HFF-Myc (cell line): ENCODE results near the gene TCF15.

Experiments
- DNase-seq: peaks from one replicate; pipeline ENCODE4 v3.0.0-alpha.2; 2011; ENCODE audit warnings: low read depth; ENCODE audit errors: extremely low read depth
- H3K4me3 ChIP-seq: replicated peaks from 2 replicates; pipeline ENCODE4 v1.5.1; 2011; ENCODE audit warnings: low read depth, mild to moderate bottlenecking, control low read depth, low read length
- TF ChIP-seq, protein P1 (sequence below): IDR thresholded peaks from 2 replicates; pipeline ENCODE4 v1.5.1; 2012; ENCODE audit warnings: mild to moderate bottlenecking, low read depth, low read length, control low read depth; ENCODE audit errors: missing control alignments

TCF15 gene

DNA sequence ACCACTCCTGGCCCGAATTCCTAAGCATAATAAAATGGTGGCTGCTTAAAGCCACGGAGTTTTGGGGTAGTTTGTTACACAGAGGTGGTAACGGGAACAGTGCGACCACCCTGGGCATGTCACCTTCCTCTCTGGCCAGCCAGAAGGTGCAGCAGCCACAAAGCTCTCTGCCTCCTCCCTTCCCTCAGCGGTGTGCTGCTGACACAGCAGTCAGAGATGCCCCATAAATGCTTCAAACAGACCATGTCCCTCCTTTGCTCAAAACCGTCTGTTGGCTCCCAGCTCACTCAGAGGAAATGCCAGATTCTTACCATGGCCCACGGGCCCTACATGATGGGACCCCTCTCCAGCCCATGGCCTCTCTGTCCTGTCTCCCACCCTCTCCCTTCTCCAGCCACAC, 12.1 kb upstream of the TCF15 start:
- H3K4me3 ChIP-seq, result no peak overlapping the region
- no peak for DNase-seq
- TF ChIP-seq, protein P1, sequence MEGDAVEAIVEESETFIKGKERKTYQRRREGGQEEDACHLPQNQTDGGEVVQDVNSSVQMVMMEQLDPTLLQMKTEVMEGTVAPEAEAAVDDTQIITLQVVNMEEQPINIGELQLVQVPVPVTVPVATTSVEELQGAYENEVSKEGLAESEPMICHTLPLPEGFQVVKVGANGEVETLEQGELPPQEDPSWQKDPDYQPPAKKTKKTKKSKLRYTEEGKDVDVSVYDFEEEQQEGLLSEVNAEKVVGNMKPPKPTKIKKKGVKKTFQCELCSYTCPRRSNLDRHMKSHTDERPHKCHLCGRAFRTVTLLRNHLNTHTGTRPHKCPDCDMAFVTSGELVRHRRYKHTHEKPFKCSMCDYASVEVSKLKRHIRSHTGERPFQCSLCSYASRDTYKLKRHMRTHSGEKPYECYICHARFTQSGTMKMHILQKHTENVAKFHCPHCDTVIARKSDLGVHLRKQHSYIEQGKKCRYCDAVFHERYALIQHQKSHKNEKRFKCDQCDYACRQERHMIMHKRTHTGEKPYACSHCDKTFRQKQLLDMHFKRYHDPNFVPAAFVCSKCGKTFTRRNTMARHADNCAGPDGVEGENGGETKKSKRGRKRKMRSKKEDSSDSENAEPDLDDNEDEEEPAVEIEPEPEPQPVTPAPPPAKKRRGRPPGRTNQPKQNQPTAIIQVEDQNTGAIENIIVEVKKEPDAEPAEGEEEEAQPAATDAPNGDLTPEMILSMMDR, result no peak

DNA sequence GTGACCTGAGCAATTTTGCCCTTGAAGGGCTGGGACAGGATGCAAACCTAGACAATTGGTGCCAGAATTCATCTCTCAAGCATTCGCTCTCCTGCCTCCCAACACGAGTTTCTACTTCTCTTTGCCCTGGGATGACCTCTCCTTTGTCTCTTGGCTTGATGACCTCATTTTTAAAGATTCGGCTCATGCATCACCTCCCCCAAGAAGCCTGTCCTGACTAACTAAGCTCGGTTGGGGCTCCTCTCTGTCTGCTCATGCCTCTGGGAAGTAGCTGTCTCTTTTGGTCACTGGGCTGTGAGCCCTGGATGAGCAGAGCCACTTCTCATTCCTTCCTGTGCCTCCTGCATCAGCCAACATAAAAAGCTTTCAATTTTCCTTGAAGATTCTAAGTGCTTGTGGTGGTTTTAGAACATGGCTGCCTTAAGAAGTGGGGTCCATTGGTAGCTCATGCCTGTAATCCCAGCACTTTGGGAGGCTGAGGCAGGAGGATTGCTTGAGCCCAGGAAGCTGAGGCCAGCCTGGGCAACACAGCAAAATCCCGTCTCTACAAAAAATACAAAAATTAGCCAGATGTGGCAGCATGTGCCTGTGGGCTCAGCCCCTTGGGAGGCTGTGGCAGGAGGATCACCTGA, 11.1 kb upstream of the TCF15 start:
- TF ChIP-seq, protein P1, result no peak
- no peak overlapping the region for H3K4me3 ChIP-seq
- no peak for DNase-seq

DNA sequence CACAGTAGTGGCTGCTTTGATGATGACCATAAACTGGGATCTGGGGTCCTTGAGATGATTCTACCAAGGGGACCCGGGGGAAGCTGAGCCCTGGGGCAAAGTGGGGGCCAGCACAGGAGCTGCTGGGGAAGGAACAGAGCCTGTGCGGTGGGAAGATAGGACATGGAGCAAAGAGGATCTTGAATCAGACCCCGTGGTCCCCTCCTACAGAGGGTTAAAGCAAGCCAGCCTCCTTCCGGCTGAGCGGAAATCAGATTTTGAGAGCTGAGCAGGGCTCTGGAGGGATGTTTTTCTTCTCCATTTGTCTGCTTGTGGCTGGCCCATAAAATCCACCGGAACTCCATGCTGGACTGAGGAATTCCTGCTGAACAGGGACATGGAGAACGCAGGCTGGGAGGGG, 10.1 kb upstream of the TCF15 start:
- TF ChIP-seq, protein P1, result no peak

DNA sequence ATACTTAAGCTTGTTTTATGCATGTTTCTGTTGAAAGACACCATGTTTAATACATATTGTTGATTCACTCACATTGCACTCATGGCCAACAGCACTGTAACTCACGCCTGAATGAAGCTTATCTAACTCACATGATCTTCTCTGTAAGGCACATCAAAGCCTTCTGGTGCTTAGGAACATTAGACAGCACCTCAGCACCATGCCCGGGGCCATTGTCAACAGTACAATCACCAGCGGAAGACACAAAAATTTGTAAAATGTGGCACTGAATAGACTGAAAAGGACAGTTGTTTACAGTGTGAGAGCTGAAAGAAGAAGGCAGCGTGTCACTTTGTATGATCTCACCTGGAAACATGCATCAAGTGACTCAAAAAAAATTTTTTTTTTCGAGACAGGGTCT, 8.9 kb upstream of the TCF15 start:
- TF ChIP-seq, protein P1, result no peak
- DNase-seq, result no peak
- no peak overlapping the region for H3K4me3 ChIP-seq

More for the DNA sequence above, 10.1 kb upstream of the TCF15 start:
- no peak for DNase-seq
- H3K4me3 ChIP-seq, result no peak overlapping the region

DNA sequence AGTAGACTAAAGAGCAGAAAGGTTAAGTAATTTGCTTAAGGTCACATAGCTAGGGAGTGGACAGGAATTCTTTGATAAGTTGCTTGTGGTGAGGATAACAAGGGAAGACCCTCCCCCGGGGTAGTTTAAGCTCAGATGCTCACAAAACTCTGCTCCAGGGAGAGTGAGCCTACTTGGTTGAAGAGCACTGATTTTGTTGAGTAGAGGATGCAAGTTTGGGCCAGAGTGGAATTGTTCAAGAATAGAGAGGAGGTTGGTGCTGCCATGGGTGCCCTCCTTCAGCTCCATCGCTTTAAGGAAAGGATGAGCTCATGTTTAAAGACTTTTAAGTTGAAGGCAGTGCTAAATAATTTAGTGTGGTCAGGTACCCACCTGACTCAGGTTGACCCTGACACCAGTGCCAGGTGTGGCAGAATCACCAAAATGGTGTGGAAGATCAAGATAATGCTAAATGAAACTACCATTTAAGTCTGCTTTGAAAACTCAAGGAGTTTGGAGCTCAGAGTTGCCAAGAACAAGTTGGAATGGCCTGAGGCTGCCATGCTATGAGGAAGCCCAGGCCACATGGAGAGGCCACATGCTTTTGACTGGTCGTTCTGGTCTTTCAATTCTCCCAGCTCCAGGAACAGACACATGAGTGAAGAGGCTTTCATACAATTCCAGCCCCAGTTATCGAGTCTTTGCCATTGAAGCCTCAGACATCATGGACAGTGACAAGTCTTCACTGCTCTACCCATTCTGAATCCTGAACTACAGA, 8.0 kb upstream of the TCF15 start:
- no peak for DNase-seq
- H3K4me3 ChIP-seq, result no peak overlapping the region
- TF ChIP-seq, protein P1, result no peak

DNA sequence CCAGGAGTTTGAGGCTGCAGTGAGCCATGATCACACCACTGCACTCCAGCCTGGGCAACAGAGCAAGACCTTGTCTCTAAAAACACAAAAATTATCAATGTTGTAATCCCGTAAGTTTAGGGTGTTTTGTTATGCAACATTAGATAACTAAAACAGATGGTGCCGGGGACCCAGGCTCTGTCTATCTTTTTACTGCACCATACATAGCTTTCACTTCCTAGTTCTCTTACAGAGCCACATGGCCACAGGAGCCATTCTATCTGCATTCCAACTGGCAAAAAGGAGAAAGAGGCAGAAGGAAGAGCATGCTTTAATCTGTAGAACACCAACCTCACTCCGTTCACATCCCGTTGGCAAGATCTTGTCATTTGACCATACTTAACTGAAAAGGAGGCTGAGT, 5.4 kb upstream of the TCF15 start:
- TF ChIP-seq, protein P1, result no peak
- no peak for DNase-seq

More for the DNA sequence above, 5.4 kb upstream of the TCF15 start:
- H3K4me3 ChIP-seq, result no peak overlapping the region
